Frontal cortex (tissue), 4 donors: Measurements from ENCODE around the gene CLIC5. TPM values are rescaled to one million over a fixed set of nuclear protein-coding genes. Genes with fewer than 3 reads are reported as not detected.

ENCODE experiments used
- DNase-seq, 2 donors: peaks; one replicate each; pipeline ENCODE4 v3.0.0; 2012; ENCODE audit warnings: low spot score in 2 of 2
- FAIRE-seq: peaks from 2 replicates; lab custom pipeline; 2012; peaks lifted over from hg19 to GRCh38; lab: Jason Lieb, UNC
- total RNA-seq: library from RNA; depleted of rRNA; stranded (reverse); fragments of >200 nt; gene quantifications from one replicate; pipeline ENCODE4 v1.2.3, GENCODE V29; 2014
- donor health status: control.
- donor health status: control.
- donor health status: control.

CLIC5 gene
- total RNA-seq, 1 donor from 2014 or later = 1.2 TPM

GRCh38 chr6:45864651-45865050 lies 151.0 kb downstream of the CLIC5 start:
- no peak for DNase-seq
- FAIRE-seq = no peak

- FAIRE-seq (no peak), DNase-seq (no peak)
These were observed 157.0 kb downstream of the CLIC5 start for GRCh38 chr6:45858691-45859090.

- FAIRE-seq = no peak
- DNase-seq = no peak
These were observed 157.8 kb downstream of the CLIC5 start for GRCh38 chr6:45857827-45858226.

- FAIRE-seq (no peak), DNase-seq (no peak)
These were observed 159.8 kb downstream of the CLIC5 start for GRCh38 chr6:45855642-45856394.

- DNase-seq = no peak
- no peak for FAIRE-seq
These were observed 161.4 kb downstream of the CLIC5 start for GRCh38 chr6:45854149-45854742.

- FAIRE-seq (no peak), DNase-seq (no peak)
These were observed 164.6 kb downstream of the CLIC5 start for GRCh38 chr6:45851034-45851400.

- DNase-seq (no peak), FAIRE-seq (no peak)
These were observed 165.2 kb downstream of the CLIC5 start for GRCh38 chr6:45850378-45851033.

- DNase-seq (no peak), FAIRE-seq (no peak)
These were observed 170.1 kb downstream of the CLIC5 start for GRCh38 chr6:45845567-45845966.

GRCh38 chr6:45844986-45845385 lies 170.7 kb downstream of the CLIC5 start:
- no peak for DNase-seq

GRCh38 chr6:45843848-45844521 lies 171.7 kb downstream of the CLIC5 start:
- DNase-seq (no peak), FAIRE-seq (no peak)

More at GRCh38 chr6:45844986-45845385, 170.7 kb downstream of the CLIC5 start:
- FAIRE-seq = no peak

- DNase-seq (no peak), FAIRE-seq (no peak)
These were observed 174.6 kb downstream of the CLIC5 start for GRCh38 chr6:45841062-45841461.

GRCh38 chr6:45838996-45839395 lies 176.7 kb downstream of the CLIC5 start:
- FAIRE-seq (no peak), DNase-seq (no peak)

- no peak for FAIRE-seq
- DNase-seq = no peak
These were observed 177.2 kb downstream of the CLIC5 start for GRCh38 chr6:45838451-45838850.

GRCh38 chr6:45837541-45838200 lies 178.0 kb downstream of the CLIC5 start:
- FAIRE-seq (no peak), DNase-seq (no peak)

GRCh38 chr6:45836984-45837383 lies 178.7 kb downstream of the CLIC5 start:
- DNase-seq (no peak), FAIRE-seq (no peak)

GRCh38 chr6:45836438-45836824 lies 179.2 kb downstream of the CLIC5 start:
- no peak for DNase-seq

GRCh38 chr6:45835721-45836437 lies 179.8 kb downstream of the CLIC5 start:
- no peak for DNase-seq
- no peak for FAIRE-seq

More at GRCh38 chr6:45836438-45836824, 179.2 kb downstream of the CLIC5 start:
- FAIRE-seq = no peak

- FAIRE-seq (no peak), DNase-seq (no peak)
These were observed 183.6 kb downstream of the CLIC5 start for GRCh38 chr6:45832063-45832462.
